GM18517 (cell line): ENCODE data around the gene CDC5L.
A peak's percentile ranks its signal among the peaks of the same experiment; 100 is the strongest.

ENCODE experiments used
- ATAC-seq: cut with Tn5 transposase; IDR thresholded peaks from one replicate; pipeline ENCODE4 v1.9.1; 2021; ENCODE audit warnings: mild to moderate bottlenecking, moderate library complexity; ENCODE audit not compliant: unreplicated experiment

CDC5L gene

DNA sequence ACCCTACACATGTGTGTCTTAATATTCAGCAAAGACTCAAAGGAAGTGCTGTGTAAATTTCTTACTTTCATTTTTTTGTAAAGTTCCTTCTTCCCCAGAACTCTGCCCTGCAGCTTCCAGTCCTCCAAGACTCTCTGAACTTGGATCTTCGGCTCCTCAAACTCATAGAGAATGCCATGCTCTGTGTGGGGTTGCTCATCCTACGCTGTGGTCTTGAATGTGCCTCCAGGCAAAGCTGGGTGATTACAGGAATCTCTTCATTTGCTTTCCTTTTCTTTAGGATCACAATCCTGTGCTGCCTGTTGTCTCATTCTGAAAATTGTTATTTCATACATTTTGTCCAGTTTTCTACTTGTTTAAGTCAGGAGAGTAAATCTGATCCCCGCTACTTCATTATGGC, 14.5 kb upstream of the CDC5L start:
- ATAC-seq: no peak

DNA sequence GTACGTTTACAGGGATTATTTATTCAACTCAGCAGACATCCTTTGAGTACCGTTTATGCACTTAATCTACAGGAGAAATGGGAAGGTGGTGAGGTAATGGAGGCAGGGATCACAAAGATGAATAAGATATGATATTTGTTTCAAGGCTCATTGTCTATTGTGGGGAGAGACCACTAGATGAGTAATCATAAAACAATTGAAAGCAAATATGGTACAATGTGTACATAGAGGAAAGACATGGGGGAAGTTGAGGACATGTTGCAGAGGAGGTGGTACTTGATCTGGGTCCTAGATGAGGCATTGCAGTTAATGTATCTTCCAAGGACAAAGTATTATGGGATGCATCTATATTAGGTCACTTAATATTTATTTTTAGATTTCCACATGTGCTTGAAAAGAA, 13.7 kb upstream of the CDC5L start:
- ATAC-seq: no peak

DNA sequence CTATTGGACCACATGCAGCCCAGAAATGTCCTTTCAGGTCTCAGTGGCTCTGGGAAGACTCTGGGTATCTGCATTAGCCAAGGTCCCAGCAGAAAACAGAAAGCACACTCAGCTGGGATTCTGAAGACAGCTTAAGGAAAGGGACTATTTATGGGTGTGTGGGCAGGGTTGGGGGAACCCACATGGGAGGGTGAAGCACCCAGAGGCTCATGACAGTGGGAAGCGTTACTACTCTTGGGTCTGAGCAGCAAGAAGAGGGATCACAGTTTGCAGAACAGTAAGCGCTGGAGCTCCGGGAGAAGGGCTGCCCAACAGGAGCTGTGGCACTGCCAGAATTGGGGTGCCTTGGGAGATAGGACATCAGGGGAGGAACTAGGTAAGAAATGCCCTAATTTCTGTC, 12.4 kb upstream of the CDC5L start:
- no peak for ATAC-seq

DNA sequence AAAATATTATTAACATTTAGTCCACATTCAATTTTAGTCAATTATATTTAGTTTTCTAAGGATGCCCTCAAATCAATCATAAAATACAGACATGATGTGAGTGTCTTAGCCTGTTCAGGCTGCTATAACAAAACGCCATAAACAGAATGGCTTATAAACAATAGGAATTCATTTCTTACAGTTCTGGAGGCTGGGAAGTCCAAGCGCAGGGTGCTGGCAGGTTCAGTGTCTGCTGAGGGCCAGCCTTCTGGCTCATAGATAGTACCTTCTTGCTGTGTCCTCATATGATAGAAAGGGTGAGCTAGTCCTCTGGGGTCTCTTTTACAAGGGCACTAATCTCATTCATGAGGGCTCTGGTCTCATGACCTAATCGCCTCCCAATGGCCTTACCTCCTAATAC, 10.0 kb upstream of the CDC5L start:
- ATAC-seq: no peak

DNA sequence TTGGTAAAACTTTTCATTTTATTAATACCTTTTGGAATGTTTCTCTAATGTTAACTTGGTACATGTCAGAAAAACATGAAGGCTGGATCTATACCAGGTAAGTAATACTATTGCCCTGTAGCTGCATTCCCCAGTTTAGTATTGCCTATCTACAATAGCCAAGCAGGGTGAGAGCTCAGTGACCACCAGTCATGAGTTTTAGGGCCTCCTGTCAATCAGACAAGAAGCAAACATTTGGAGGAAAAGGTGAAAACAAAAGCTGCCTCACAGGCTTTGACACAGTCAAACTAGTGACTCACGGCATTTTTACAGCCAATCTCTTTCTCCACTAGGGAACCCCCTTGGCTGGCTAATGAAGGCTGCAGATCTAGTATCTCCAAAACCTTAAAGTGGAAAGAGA, 9.5 kb upstream of the CDC5L start:
- ATAC-seq: no peak

DNA sequence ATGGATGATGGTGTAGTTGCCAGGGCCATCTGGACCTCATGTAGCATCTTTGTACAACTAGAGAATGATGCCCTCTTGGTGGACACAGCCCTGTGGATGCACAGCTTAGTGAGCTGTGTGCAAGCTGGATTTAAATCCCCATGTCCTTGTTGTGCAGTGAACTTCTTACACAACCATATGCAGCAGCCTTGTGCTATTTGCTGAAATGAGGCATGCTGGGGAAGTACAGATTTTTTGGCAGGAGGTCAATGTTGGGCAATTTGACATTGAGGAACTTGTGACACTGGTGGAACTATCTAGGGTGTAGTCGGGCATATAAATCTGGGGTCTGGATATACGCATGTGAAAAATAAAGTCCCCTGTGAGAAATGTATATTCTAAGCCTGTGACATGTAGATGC, 5.8 kb upstream of the CDC5L start:
- ATAC-seq: no peak

DNA sequence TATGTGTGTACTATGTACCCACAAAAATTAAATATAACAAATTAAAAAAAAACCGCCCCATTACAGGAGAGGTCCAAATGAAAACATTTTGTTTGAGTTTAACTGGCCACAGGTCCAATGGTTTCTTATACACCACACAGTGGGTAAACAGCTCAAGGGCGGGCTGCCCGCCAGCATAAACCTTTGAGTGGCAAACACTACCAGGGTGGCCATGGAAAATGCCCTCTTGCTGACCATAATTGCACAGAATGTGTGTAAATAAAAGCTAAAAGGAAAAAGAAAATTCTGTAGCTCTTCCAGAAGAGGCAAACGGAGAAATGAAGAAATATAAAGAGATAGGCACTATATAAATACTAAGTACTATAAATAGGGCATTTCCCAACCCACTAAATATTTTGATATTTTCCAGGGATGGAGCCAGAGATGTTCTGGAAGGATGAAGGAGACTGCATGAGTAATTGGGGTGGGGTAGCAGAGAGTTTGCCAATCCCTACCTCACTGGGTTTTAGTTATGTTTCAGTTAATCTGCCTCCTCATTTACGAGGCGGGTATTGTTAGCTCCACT, 1.1 kb upstream of the CDC5L start:
- ATAC-seq: no peak

DNA sequence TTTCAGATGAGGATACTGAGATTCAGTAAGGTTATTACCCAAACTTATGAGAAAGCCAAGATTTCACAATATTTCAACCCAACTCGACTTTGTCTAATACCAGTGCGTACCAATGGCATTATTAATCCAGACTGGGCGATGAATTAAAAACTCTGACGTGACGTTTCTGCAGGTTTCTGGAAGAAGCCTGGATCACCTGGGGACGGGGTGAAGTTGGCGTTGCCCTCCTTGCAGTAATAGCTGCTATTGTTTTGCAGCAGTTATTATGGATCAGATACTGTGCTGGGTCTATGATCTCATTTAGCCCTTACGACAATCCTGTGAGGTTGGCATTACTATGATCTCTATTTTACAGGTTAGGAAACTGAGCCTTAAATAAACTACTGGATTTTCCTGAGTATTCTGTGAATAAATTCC, 569 bp upstream of the CDC5L start:
- peak; percentile 13 for ATAC-seq

DNA sequence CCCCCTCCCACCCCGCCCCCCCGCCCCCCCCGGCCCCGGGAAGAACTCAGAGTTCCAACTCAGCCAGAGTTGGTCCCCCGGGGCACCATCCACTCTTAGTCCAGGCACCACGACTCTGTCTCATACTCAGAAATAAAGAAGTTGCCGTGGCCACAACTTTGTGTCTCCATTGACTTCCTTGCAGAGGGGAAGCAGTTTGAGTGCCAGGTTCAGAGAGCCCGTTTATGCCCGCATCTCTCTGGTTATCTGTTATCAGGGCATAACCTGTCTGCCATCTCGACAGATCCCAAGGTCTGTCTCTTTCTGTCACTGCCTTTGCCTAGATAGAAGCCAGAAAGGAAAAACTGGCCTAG, 605 bp downstream of the CDC5L start:
- ATAC-seq: no peak

DNA sequence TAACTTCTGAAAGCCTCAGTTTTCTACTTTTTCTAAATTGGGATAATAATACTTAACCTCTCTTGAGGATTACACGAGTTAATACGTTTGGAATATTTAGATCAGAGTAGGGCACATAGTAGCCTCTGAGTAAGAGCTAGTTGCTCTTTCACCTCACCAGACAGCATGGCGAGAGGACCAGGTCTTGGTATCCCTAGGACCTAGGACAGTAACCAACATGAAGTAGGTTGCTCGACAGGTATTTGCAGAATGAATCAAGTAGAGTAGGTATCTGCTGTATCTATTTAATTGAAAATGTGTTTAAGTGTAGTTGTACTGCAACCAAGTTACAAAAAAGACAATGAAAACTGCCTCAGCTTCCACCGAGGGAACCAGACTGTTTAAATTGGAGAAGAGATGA, 1.4 kb downstream of the CDC5L start:
- ATAC-seq: no peak

DNA sequence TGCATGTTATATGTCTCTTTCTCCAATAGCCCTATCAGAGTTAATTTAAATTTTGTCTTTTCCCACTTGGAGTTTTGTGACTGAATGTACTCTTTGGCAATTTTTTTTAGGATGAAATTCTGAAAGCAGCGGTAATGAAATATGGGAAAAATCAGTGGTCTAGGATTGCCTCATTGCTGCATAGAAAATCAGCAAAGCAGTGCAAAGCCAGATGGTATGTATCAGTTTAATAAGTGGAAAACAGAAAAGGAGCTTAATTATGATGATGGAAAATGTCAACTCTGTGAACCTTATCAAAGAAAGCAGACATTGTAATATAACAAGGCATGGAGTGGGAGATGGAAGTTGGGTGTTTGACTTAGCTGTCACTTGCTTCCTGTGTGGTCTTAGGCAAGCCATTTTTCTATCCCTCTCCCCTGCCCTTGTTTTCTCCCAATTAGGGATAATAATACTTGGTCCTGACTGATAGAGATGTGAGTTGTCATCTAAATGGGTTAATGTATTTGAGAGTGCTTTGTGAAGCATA, 2.7 kb downstream of the CDC5L start:
- ATAC-seq: no peak

DNA sequence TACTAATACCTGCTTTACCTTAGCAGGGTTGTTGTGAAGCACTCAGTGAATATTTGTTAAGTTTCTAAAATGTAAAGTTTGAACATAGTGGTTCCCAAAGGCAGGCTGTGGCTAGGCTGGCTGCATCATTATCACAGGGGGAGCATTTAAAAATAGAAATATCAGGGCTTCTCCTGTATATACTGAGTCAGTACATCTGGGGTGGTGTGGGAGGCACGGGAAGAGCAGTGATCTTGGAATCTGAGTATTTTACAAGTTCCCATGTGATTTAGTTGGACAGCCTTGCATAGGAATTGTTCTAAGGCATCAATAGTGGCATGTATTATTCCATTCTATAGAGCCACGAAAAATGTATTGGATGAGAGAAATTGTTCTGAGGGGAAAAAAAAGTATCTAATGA, 8.0 kb downstream of the CDC5L start:
- ATAC-seq: no peak

DNA sequence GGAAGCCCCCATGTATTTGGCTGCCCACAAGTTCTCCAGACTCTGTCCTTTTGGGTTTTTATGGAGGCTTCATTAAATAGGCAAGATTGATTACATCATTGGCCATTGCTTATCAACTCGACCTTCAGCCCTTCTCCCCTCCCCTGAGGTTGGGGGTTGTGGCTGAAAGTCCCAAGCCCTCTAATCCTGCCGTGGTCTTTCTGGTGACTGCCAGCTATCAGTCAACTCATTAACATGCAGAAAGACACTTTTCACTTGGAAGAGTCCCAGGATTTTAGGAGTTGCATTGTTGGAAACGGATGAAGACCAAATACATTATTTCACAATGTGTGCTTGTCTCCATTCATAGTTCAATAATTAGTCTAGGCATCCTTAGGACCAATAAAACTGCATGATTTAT, 9.5 kb downstream of the CDC5L start:
- no peak for ATAC-seq

DNA sequence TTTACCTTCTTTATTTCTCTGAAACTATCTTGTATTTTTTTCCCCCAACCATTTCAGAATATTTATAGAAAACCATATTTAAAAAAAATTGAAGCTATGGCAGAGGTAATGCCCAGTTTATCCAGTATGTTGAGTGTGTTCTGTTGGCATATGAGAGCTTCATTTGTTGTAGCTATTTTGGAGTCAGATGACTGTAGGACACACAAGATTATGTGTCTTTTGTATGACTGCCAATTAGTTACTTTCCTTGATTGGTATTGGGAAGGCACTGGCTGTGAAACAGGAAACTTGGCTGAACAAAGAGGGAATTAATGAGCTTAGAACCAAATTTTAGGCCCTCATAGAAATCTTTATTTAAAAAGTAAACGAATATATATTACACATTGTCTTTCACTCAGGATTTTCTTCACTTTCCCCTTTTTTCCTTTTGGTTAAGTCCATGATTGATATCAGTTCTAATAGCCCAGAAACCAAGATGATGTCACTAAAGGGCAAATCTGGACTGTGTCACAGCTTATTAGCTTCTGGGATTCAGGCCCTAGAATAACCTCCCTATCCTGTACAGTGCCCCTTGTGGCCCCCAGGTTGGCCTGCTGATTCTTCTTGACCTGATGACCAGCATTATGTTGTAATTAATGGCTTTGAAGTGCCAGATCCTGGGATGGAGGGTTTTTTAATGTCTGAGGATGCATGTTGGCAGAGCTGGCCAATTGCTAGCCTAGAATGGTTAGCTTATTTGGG, 10.1 kb downstream of the CDC5L start:
- no peak for ATAC-seq

DNA sequence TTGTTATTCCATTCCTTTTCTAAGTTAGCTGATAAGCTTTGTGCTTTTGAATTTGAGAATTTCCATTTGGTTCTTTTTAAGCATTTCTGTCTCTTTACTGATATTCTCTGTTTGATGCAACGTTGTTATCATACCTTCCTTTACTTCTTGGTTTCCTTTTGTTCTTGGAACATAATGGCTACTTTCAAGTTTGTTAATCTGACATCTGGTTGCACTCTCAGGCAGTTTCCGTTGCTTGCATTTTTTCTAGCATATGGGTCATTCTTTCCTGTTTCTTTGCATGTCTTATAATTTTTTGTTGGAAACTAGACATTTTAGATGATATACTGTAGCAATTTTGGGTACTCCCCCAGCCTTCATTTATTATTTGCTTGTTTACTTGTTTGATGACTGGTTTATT, 12.5 kb downstream of the CDC5L start:
- no peak for ATAC-seq

DNA sequence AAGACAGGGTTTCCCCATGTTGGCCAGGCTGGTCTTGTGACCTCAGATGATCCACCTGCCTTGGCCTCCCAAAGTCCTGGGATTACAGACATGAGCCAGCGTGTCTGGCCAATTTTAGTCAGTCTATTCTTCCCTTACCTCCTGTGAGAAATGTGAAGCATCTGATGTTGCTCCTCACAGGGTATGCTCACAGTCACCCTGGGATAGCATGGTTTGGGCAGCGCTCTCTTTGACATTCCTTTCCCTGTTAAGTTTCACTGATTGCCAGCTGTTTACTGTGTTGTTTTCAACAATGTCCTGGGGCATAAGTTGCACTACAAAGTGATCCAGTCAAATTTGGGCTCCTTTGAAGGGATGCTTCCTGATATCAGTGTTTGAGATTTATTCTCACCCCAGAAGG, 13.1 kb downstream of the CDC5L start:
- no peak for ATAC-seq

DNA sequence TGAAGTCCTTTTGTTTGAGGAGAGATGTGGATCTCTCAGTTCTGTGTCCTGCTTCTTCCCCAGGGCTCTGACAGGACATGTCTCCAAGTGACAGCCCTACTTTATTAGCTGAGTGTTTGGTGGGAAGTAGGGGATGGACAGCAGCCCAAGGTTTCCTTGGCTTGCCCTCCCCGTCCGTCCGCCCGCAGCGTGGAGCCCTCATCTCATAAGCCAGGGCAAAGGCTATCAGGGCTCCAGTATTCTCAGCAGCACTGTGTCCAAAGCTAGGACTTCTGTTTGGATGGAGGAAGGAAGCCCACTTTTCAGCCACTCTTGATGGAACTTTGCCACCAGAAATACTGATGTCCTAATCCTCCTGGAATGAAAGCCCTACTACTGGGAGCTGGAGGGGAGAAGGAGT, 13.6 kb downstream of the CDC5L start:
- no peak for ATAC-seq

DNA sequence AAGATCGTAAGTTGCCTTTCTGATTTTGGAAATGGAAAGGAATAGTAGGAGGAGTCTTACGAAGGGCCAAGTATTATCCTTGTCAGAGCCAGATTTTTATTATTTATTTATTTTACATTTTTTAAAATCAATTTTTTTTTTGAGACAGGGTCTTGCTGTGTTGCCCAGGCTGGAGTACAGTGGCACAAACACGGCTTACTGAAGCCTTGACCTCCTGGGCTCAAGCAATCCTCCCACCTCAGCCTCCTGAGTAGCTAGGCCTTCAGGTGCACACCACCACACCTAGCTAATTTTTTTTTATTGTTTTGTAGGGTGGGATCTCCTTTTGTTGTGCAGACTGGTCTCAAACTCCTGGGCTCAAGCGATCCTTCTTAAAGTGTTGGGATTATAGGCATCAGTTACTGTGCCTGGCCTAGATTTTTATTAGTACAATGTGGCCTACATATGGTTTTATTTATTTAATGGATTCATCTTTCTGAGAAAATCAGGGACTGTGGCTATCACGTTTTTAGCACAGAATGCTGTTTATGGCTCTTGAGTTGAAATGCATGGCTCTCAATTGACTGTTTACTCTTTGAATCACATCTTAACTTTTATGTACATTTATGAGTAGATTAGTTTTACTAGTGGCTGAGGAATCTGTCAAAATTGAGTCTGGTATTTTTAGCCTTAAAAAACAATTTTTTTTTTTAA, 16.7 kb downstream of the CDC5L start:
- no peak for ATAC-seq

DNA sequence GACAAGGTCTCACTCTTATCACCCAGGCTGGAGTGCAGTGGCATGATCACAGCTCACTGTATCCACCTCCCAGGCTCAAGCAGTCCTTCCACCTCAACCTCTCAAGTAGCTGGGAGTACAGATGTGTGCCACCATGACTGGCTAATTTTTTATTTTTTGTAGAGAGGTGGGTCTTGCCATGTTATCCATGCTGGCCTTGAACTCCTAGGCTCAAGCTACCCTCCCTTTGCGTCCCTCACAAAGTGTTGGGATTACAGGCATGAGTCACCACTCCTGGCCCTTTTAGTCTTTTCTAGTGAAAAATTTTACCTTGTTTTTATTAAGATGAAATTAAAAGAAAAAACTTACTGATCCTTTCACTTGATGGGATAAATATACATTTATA, 17.2 kb downstream of the CDC5L start:
- no peak for ATAC-seq

DNA sequence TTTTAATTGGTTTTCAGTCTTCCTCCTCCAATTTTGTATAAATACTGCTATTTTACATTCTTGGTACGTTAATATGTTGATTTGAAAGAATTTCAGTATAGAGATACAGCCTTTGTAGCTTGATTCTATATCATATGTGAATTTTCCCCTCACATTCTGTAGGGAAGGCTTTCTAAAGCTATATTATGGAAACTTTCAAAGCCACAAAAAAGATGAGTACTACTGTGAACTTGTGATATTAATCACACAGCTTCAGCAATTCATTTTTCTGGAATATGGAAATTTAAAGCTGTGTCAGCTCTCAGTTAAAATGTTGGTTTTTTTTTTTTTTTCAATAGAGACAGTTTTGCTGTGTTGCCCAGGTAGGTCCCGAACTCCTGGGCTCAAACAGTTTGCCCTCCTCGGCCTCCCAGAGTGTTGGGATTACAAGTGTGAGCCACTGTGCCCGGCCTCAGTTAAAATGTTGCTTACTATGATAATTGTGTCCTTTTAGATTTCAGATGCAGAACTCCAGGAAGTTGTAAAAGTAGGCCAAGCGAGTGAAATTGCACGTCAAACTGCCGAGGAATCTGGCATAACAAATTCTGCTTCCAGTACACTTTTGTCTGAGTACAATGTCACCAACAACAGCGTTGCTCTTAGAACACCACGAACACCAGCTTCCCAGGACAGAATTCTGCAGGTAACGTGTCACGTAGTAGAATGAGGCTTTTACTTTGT, 20.6 kb downstream of the CDC5L start:
- ATAC-seq: no peak

DNA sequence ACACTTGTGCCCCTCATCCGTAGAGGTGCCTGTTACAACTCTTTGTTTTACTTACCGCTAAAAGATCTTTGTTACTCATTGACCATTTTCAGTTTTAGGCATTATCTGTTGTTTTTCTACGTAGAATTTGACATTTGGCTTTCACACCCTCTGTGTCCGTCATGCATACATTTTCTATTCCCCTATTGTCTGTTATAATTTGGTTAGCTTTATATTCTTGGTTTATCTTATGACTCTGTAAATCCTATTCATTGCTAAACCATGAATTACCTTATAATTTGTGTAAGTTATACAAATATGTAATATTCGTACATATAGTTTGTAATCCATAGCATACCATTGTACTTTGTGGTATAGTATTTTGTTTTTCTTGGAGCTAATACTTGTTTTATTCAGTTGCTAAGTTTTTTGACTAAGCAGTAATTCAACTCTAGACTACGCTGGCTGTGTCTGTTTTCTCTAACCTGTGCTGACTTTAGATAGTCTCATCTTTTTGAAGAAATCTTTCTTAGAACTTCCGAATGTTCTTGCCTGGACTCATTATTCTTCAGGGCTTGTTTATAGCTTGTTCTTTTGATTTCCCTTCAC, 21.8 kb downstream of the CDC5L start:
- ATAC-seq: no peak
